ENCODE results near the gene DMRT1.
A peak's percentile ranks its signal among the peaks of the same experiment; 100 is the strongest.

DMRT1 gene

GRCh38 chr9:1013021-1013420 lies 171.5 kb downstream of the DMRT1 start:
- Histone ChIP-seq H3K27me3 (ENCODE audit: insufficient read depth, low read depth, severe bottlenecking) (no peaks in the 10 kb centered on the region), H3K27ac (no peak overlapping the region), H3K4me3 (ENCODE audit: low read depth, low read length) (no peak overlapping the region), H3K9me3 (ENCODE audit: severe bottlenecking) (no peaks in the 10 kb centered on the region), H3K36me3 (no peaks in the 10 kb centered on the region)
- TF ChIP-seq CTCF (IDR thresholded peaks at IDR 0.05; ENCODE audit: low read depth, low read length), result no peak
- no peak for DNase-seq

- TF ChIP-seq CTCF (IDR thresholded peaks at IDR 0.05; ENCODE audit: low read depth, low read length), result no peak
- H3K36me3 ChIP-seq, result no peaks in the 10 kb centered on the region
- no peaks in the 10 kb centered on the region for H3K9me3 ChIP-seq (ENCODE audit: severe bottlenecking)
- no peak overlapping the region for H3K27ac ChIP-seq
- no peaks in the 10 kb centered on the region for H3K27me3 ChIP-seq (ENCODE audit: insufficient read depth, low read depth, severe bottlenecking)
- H3K4me3 ChIP-seq (ENCODE audit: low read depth, low read length), result no peak overlapping the region
- no peak for DNase-seq
Measured at GRCh38 chr9:1014225-1014624, 172.7 kb downstream of the DMRT1 start.

- Histone ChIP-seq H3K4me3 (ENCODE audit: low read depth, low read length) (no peak overlapping the region), H3K27me3 (ENCODE audit: insufficient read depth, low read depth, severe bottlenecking) (no peaks in the 10 kb centered on the region), H3K9me3 (ENCODE audit: severe bottlenecking) (no peaks in the 10 kb centered on the region), H3K27ac (no peak overlapping the region), H3K36me3 (no peaks in the 10 kb centered on the region)
- TF ChIP-seq CTCF (IDR thresholded peaks at IDR 0.05; ENCODE audit: low read depth, low read length), result no peak
- no peak for DNase-seq
Measured at GRCh38 chr9:1014640-1015039, 173.1 kb downstream of the DMRT1 start.

GRCh38 chr9:1018121-1018520 lies 176.6 kb downstream of the DMRT1 start:
- no peaks in the 10 kb centered on the region for H3K27me3 ChIP-seq (ENCODE audit: insufficient read depth, low read depth, severe bottlenecking)
- H3K9me3 ChIP-seq (ENCODE audit: severe bottlenecking), result peaks cover 2% of the 10 kb centered on the region
- H3K27ac ChIP-seq, result no peak overlapping the region
- H3K36me3 ChIP-seq, result no peaks in the 10 kb centered on the region
- H3K4me3 ChIP-seq (ENCODE audit: low read depth, low read length), result no peak overlapping the region
- peak; percentile 21 for DNase-seq
- TF ChIP-seq CTCF (IDR thresholded peaks at IDR 0.05; ENCODE audit: low read depth, low read length), result peak; percentile 29; the same call in 1 of the 2 replicates
